ENCODE data around the gene MOXD1. TPM values are rescaled to one million over a fixed set of nuclear protein-coding genes. Genes with fewer than 3 reads are reported as not detected.
"Not testable (repeated sequence)": the region's sequence is repeated elsewhere in the genome, so short reads cannot be mapped to it uniquely, and the experiment has no call there.

MOXD1 gene
- total RNA-seq, 2 donors from 2014 or later, result 4.0 to 5.5 TPM

DNA sequence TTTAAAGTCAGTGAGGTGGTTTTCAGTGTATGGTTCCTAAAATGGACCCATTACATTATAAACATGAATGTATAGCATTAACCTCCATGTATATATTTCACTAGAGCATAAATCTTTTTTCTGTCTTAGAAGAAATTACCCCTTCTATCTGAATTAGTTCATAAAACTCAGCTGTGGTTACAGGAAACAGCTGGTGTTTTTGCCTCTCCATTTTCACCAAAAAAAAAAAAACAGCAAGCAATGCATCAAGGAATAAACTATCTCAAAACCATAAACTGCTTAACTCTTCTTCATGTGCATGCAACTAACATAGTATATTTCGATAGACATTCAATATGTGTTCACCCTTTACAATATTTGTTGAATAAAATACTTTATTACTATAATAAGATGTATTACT is 40.2 kb downstream of the MOXD1 start:
- TF ChIP-seq, protein P1, sequence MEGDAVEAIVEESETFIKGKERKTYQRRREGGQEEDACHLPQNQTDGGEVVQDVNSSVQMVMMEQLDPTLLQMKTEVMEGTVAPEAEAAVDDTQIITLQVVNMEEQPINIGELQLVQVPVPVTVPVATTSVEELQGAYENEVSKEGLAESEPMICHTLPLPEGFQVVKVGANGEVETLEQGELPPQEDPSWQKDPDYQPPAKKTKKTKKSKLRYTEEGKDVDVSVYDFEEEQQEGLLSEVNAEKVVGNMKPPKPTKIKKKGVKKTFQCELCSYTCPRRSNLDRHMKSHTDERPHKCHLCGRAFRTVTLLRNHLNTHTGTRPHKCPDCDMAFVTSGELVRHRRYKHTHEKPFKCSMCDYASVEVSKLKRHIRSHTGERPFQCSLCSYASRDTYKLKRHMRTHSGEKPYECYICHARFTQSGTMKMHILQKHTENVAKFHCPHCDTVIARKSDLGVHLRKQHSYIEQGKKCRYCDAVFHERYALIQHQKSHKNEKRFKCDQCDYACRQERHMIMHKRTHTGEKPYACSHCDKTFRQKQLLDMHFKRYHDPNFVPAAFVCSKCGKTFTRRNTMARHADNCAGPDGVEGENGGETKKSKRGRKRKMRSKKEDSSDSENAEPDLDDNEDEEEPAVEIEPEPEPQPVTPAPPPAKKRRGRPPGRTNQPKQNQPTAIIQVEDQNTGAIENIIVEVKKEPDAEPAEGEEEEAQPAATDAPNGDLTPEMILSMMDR (IDR thresholded peaks at IDR 0.05), result no peak
- DNase-seq (ENCODE audit: low spot score), result no peak
- no peak overlapping the region for H3K27ac ChIP-seq
- WGBS, result 84% methylated on average over 1 of the region's 1 CpG
- H3K36me3 ChIP-seq, result no peaks in the 10 kb centered on the region
- intact Hi-C loops (cut with DNase I), result no loop called here
- H3K4me3 ChIP-seq, result no peak overlapping the region
- H3K9me3 ChIP-seq, result no peaks in the 10 kb centered on the region
- H3K4me1 ChIP-seq (replicated peaks), result no peaks in the 10 kb centered on the region
- H3K27me3 ChIP-seq (replicated peaks; ENCODE audit: insufficient read depth), result no peaks in the 10 kb centered on the region

DNA sequence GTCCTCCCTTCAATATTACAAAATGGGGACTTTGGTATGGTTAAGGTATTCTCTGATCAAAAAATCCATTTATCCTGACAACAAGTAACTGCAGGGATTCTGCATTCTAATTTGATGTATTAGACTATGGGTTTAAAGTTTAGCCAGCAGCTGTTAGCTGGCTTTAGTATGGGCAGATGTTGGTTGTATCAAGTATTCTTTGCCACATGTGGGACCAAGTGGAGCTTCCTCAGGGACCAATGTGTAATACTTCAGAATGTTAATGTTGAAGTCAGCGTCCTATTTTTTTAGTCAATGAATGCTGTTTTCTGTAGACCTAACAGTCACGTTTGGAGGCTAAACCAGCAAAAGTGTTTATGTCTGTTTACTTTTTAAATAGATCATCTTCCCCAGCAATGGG is 41.4 kb downstream of the MOXD1 start:
- 77% methylated on average over 2 of the region's 2 CpGs for WGBS
- Histone ChIP-seq H3K9me3 (no peaks in the 10 kb centered on the region), H3K27ac (no peak overlapping the region), H3K4me1 (replicated peaks) (no peaks in the 10 kb centered on the region), H3K36me3 (no peaks in the 10 kb centered on the region), H3K4me3 (no peak overlapping the region), H3K27me3 (replicated peaks; ENCODE audit: insufficient read depth) (no peaks in the 10 kb centered on the region)
- DNase-seq (ENCODE audit: low spot score), result no peak
- TF ChIP-seq POLR2A (IDR thresholded peaks at IDR 0.05), result no peak
- TF ChIP-seq POLR2AphosphoS5 (IDR thresholded peaks at IDR 0.05), result no peak
- TF ChIP-seq, protein P1 (IDR thresholded peaks at IDR 0.05), result no peak
- intact Hi-C loops (cut with DNase I), result no loop called here

DNA sequence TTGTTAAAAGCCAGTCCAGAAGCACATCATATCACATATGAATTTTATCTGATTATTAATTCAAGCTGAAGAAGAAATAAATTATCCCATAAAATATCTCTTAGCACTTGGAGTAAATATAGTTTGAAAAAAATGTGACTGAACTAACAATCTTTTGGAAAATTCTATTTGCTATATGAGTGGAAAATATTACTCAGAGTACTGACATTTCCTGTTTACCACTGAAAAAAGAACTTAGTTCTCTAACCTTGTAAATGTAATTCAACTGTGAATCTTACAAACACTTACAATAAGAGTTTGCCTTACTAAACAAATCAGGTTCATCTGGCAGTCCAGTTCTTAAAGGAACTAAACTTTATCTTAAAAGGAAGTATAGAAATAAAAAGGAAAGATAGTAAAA is 44.2 kb downstream of the MOXD1 start:
- no peaks in the 10 kb centered on the region for H3K36me3 ChIP-seq
- H3K9me3 ChIP-seq, result no peaks in the 10 kb centered on the region
- no peak for DNase-seq (ENCODE audit: low spot score)
- no peaks in the 10 kb centered on the region for H3K27me3 ChIP-seq (replicated peaks; ENCODE audit: insufficient read depth)
- no peak overlapping the region for H3K4me3 ChIP-seq
- H3K27ac ChIP-seq, result no peak overlapping the region
- no peaks in the 10 kb centered on the region for H3K4me1 ChIP-seq (replicated peaks)
- TF ChIP-seq, protein P1 (IDR thresholded peaks at IDR 0.05), result no peak
- no peak for TF ChIP-seq POLR2A (IDR thresholded peaks at IDR 0.05)
- no peak for TF ChIP-seq POLR2AphosphoS5 (IDR thresholded peaks at IDR 0.05)
- intact Hi-C loops (cut with DNase I), result no loop called here

DNA sequence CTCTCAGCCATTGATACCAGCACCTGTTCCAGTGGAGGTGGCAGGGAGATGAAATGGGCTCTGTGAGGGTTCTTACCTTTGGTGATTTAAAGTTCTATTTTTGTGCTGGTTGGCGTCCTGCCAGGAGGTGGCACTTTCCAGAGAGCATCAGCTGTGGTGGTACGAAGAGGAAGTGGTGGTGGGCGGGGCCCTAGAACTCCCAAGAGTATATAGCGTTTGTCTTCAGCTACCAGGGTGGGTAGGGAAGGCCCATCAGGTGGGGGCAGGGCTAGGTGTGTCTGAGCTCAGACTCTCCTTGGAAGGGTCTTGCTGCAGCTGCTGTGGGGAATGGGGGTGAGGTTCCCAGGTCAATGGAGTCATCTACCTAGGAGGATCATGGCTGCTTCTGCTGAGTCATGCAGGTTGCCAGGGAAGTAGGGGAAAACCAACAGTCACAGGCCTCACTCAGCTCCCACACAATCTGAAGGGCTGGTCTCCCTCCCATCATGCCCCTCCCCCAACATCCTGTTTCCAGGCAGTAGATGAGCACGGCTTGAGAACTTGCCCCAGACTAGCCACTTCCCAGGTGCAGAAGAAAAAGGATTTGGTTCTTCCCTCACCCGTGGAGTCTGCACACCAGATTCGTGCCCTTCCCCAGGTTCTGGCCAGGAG is 46.6 kb downstream of the MOXD1 start:
- no peak overlapping the region for H3K27ac ChIP-seq
- no peaks in the 10 kb centered on the region for H3K27me3 ChIP-seq (replicated peaks; ENCODE audit: insufficient read depth)
- 89% methylated on average over 7 of the region's 7 CpGs for WGBS
- intact Hi-C loops (cut with DNase I), result no loop called here
- no peaks in the 10 kb centered on the region for H3K4me1 ChIP-seq (replicated peaks)
- H3K4me3 ChIP-seq, result no peak overlapping the region
- no peak for DNase-seq (ENCODE audit: low spot score)
- no peaks in the 10 kb centered on the region for H3K9me3 ChIP-seq
- TF ChIP-seq POLR2AphosphoS5 (IDR thresholded peaks at IDR 0.05), result no peak
- TF ChIP-seq POLR2A (IDR thresholded peaks at IDR 0.05), result no peak
- TF ChIP-seq, protein P1 (IDR thresholded peaks at IDR 0.05), result no peak
- H3K36me3 ChIP-seq, result no peaks in the 10 kb centered on the region

DNA sequence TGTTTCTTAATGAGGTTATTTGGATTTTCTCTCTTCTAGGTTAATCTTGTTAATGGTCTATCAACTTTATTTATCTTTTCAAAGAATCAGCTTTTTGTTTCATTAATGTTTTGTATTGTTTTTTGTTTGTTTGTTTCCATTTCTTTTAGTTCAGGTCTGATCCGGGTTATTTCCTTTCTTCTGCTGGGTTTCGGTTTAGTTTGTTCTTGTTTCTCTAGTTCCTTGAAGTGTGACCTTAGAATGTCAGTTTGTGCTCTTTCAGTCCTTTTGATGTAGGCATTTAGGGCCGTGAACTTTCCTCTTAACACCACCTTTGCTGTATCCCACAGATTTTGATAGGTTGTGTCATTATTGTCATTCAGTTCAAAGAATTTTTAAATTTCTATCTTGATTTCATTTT is 49.3 kb downstream of the MOXD1 start:
- DNase-seq (ENCODE audit: low spot score); H3K4me1 ChIP-seq (replicated peaks); H3K36me3 ChIP-seq; H3K9me3 ChIP-seq; intact Hi-C loops (cut with DNase I); H3K27me3 ChIP-seq (replicated peaks; ENCODE audit: insufficient read depth); H3K27ac ChIP-seq; H3K4me3 ChIP-seq: not testable (repeated sequence)
- 92% methylated on average over 3 of the region's 3 CpGs for WGBS

All from prostate gland (tissue), 2 donors.